H9 (cell line): ENCODE results near the gene ISL1. TPM values are rescaled to one million over a fixed set of nuclear protein-coding genes. Genes with fewer than 3 reads are reported as not detected.

Experiments
- DNase-seq: peaks from one replicate; pipeline ENCODE4 v3.0.0-alpha.2; 2017
- H2AFZ ChIP-seq: one replicate; pipeline ENCODE4 v1.6.1; 2013; ENCODE audit warnings: mild to moderate bottlenecking, low read length, control low read depth, moderate library complexity
- H2AK5ac ChIP-seq: 2 replicates; pipeline ENCODE4 v1.6.1; 2013; ENCODE audit warnings: low read length, control low read depth, mixed read lengths; ENCODE audit not compliant: insufficient read length
- H2BK120ac ChIP-seq: one replicate; pipeline ENCODE4 v1.6.1; 2013; ENCODE audit warnings: low read depth, mild to moderate bottlenecking, low read length, control low read depth, inconsistent platforms; ENCODE audit not compliant: poor library complexity, severe bottlenecking
- H2BK12ac ChIP-seq: 2 replicates; pipeline ENCODE4 v1.6.1; 2013; ENCODE audit warnings: low read length, control low read depth, mixed read lengths, low read depth; ENCODE audit not compliant: insufficient read length
- H2BK15ac ChIP-seq: 2 replicates; pipeline ENCODE4 v1.6.1; 2013; ENCODE audit warnings: low read depth, low read length, control low read depth
- H2BK20ac ChIP-seq: one replicate; pipeline ENCODE4 v1.6.1; 2013; ENCODE audit warnings: low read depth, mild to moderate bottlenecking, low read length, control low read depth, inconsistent platforms; ENCODE audit not compliant: poor library complexity, severe bottlenecking
- H2BK5ac ChIP-seq: 2 replicates; pipeline ENCODE4 v1.6.1; 2013; ENCODE audit warnings: low read length, control low read depth, mixed read lengths; ENCODE audit not compliant: insufficient read length
- H3K14ac ChIP-seq: 2 replicates; pipeline ENCODE4 v1.6.1; 2013; ENCODE audit warnings: low read length, control low read depth; ENCODE audit not compliant: insufficient read depth
- H3K18ac ChIP-seq: 2 replicates; pipeline ENCODE4 v1.6.1; 2013; ENCODE audit warnings: low read depth, mild to moderate bottlenecking, mixed read lengths, low read length, control low read depth; ENCODE audit not compliant: insufficient read length
- H3K23ac ChIP-seq: 2 replicates; pipeline ENCODE4 v1.6.1; 2013; ENCODE audit warnings: low read length, control low read depth, mixed read lengths, low read depth; ENCODE audit not compliant: insufficient read length
- H3K23me2 ChIP-seq: 2 replicates; pipeline ENCODE4 v1.6.1; 2013; ENCODE audit warnings: low read depth, mild to moderate bottlenecking, mixed read lengths, low read length, control low read depth; ENCODE audit not compliant: insufficient read length, poor library complexity, severe bottlenecking
- H3K27ac ChIP-seq: 2 replicates; pipeline ENCODE4 v1.5.1; 2013; ENCODE audit warnings: low read length, control low read depth, mixed read lengths, low read depth; ENCODE audit not compliant: insufficient read length
- H3K27me3 ChIP-seq: 2 replicates; pipeline ENCODE4 v1.6.1; 2013; ENCODE audit warnings: low read length, control low read depth, inconsistent platforms; ENCODE audit not compliant: insufficient read depth
- H3K4ac ChIP-seq: 2 replicates; pipeline ENCODE4 v1.6.1; 2013; ENCODE audit warnings: low read depth, mild to moderate bottlenecking, control low read depth, inconsistent platforms, low read length, moderate library complexity
- H3K4me1 ChIP-seq: 2 replicates; pipeline ENCODE4 v1.6.1; 2013; ENCODE audit warnings: low read length, control low read depth, inconsistent platforms; ENCODE audit not compliant: insufficient read depth
- H3K4me2 ChIP-seq: 2 replicates; pipeline ENCODE4 v1.6.1; 2013; ENCODE audit warnings: low read length, control low read depth, mixed read lengths; ENCODE audit not compliant: insufficient read length, insufficient read depth
- H3K56ac ChIP-seq: 2 replicates; pipeline ENCODE4 v1.6.1; 2013; ENCODE audit warnings: low read depth, mild to moderate bottlenecking, mixed read lengths, low read length, control low read depth; ENCODE audit not compliant: insufficient read length
- H3K79me1 ChIP-seq: 2 replicates; pipeline ENCODE4 v1.6.1; 2013; ENCODE audit warnings: low read depth, mild to moderate bottlenecking, moderate library complexity, low read length, control low read depth, inconsistent platforms; ENCODE audit not compliant: insufficient read depth, poor library complexity, severe bottlenecking
- H3K79me2 ChIP-seq: 2 replicates; pipeline ENCODE4 v1.6.1; 2013; ENCODE audit warnings: low read length, control low read depth, inconsistent platforms; ENCODE audit not compliant: insufficient read depth
- H3K9ac ChIP-seq: 2 replicates; pipeline ENCODE4 v1.6.1; 2013; ENCODE audit warnings: low read length, control low read depth, mixed read lengths; ENCODE audit not compliant: insufficient read length; ENCODE audit errors: extremely low read depth
- H3K9me3 ChIP-seq: one replicate; pipeline ENCODE4 v1.6.1; 2013; ENCODE audit warnings: low read depth, low read length, inconsistent platforms; ENCODE audit not compliant: control insufficient read depth
- H3T11ph ChIP-seq: one replicate; pipeline ENCODE4 v1.6.1; 2013; ENCODE audit warnings: mild to moderate bottlenecking, low read length, control low read depth, inconsistent platforms
- H4K20me1 ChIP-seq: one replicate; pipeline ENCODE4 v1.6.1; 2013; ENCODE audit not compliant: control insufficient read depth, insufficient read length, insufficient read depth
- H4K5ac ChIP-seq: 2 replicates; pipeline ENCODE4 v1.6.1; 2013; ENCODE audit warnings: low read depth, mild to moderate bottlenecking, mixed read lengths, low read length, control low read depth; ENCODE audit not compliant: insufficient read length
- H4K8ac ChIP-seq: replicated peaks from 2 replicates; pipeline ENCODE4 v1.6.1; 2013; ENCODE audit warnings: low read length, control low read depth, mixed read lengths, low read depth; ENCODE audit not compliant: insufficient read length
- H4K91ac ChIP-seq: 2 replicates; pipeline ENCODE4 v1.6.1; 2013; ENCODE audit warnings: low read depth, mild to moderate bottlenecking, moderate library complexity, mixed read lengths, low read length, control low read depth; ENCODE audit not compliant: insufficient read length
- H3K27ac Mint-ChIP-seq, 3 experiments: 2 replicates in 2 of 3; 3 replicates in 1 of 3; pipeline ENCODE4 v1.8.0; 2020 to 2021; ENCODE audit warnings: mixed read lengths in 3 of 3, mild to moderate bottlenecking in 1 of 3, moderate library complexity in 1 of 3
- H3K27me3 Mint-ChIP-seq: 2 replicates; pipeline ENCODE4 v1.8.0; 2021; ENCODE audit warnings: low read depth, mild to moderate bottlenecking, moderate library complexity, mixed read lengths
- H3K36me3 Mint-ChIP-seq, 3 experiments: 2 replicates in 2 of 3; 3 replicates in 1 of 3; pipeline ENCODE4 v1.8.0; 2020 to 2021; ENCODE audit warnings: low read depth in 3 of 3, mixed read lengths in 3 of 3; ENCODE audit not compliant: insufficient read depth in 1 of 3
- H3K4me1 Mint-ChIP-seq, 2 experiments: 2 replicates each; pipeline ENCODE4 v1.8.0; 2020; ENCODE audit warnings: mixed read lengths in 2 of 2
- H3K4me3 Mint-ChIP-seq, 2 experiments: 2 replicates in 1 of 2; 3 replicates in 1 of 2; pipeline ENCODE4 v1.8.0; 2020 to 2021; ENCODE audit warnings: mild to moderate bottlenecking in 2 of 2, mixed read lengths in 2 of 2, moderate library complexity in 1 of 2
- H3K9me3 Mint-ChIP-seq, 2 experiments: 2 replicates in 1 of 2; 3 replicates in 1 of 2; pipeline ENCODE4 v1.8.0; 2020; ENCODE audit warnings: mild to moderate bottlenecking in 2 of 2, mixed read lengths in 2 of 2, moderate library complexity in 1 of 2
- CTCF ChIP-seq: fragments of 200-600 bp; sonication (generic); conservative IDR thresholded peaks from 3 replicates; pipeline ENCODE4 v1.8.0; 2021; ENCODE audit warnings: antibody characterized with exemption, mild to moderate bottlenecking
- WGBS: extraction: QIAGEN DNeasy Blood & Tissue Kit; methylation state at CpG from one replicate; pipeline ENCODE4 v1.1.7; 2013; ENCODE audit warnings: missing lambda C conversion rate, low lambda C conversion rate, mixed read lengths; ENCODE audit not compliant: insufficient read length; ENCODE audit errors: extremely low coverage; 5-methylcytosine and 5-hydroxymethylcytosine counted together
- total RNA-seq: library from RNA; stranded (reverse); gene quantifications from 2 replicates; pipeline ENCODE4 v1.2.1, GENCODE V29; 2021

Gene ISL1
- total RNA-seq, 1 experiment from 2014 or later, result not detected

GRCh38 chr5:51347704-51348103 lies 35.5 kb upstream of the ISL1 start:
- no peak overlapping the region for H4K8ac ChIP-seq
- H2BK5ac ChIP-seq, result no peak overlapping the region
- H4K5ac ChIP-seq, result no peak overlapping the region
- H2AFZ ChIP-seq, result no peak overlapping the region
- H3T11ph ChIP-seq, result no peak overlapping the region
- WGBS, result no CpG with 5 or more reads among the region's 2 CpGs
- no peak overlapping the region for H3K18ac ChIP-seq
- H3K4me1 ChIP-seq, result no peaks in the 10 kb centered on the region
- H3K9ac ChIP-seq, result no peak overlapping the region
- H2BK12ac ChIP-seq, result no peak overlapping the region
- H3K79me1 ChIP-seq, result no peaks in the 10 kb centered on the region
- H4K91ac ChIP-seq, result no peak overlapping the region
- H3K27me3 Mint-ChIP-seq, result peaks cover 9% of the 10 kb centered on the region
- H3K23me2 ChIP-seq, result no peaks in the 10 kb centered on the region
- no peaks in the 10 kb centered on the region for H4K20me1 ChIP-seq
- DNase-seq, result no peak
- no peaks in the 10 kb centered on the region for H3K27me3 ChIP-seq
- no peaks in the 10 kb centered on the region for H3K4me1 Mint-ChIP-seq
- no peak overlapping the region for H2AK5ac ChIP-seq
- TF ChIP-seq CTCF, result peak; percentile 73
- H3K23ac ChIP-seq, result no peak overlapping the region
- H3K56ac ChIP-seq, result no peak overlapping the region
- H3K9me3 Mint-ChIP-seq, result peaks cover 33 to 34% of the 10 kb centered on the region in 2 experiments
- no peak overlapping the region for H3K4me3 Mint-ChIP-seq
- H3K14ac ChIP-seq, result no peak overlapping the region
- no peak overlapping the region for H2BK20ac ChIP-seq
- no peak overlapping the region for H3K27ac Mint-ChIP-seq
- H3K27ac ChIP-seq, result no peak overlapping the region
- H2BK120ac ChIP-seq, result no peak overlapping the region
- peaks cover 11 to 36% (median 12%) of the 10 kb centered on the region in 3 experiments for H3K36me3 Mint-ChIP-seq
- no peak overlapping the region for H3K4me2 ChIP-seq
- no peaks in the 10 kb centered on the region for H3K79me2 ChIP-seq
- H3K4ac ChIP-seq, result no peak overlapping the region
- peaks cover 6% of the 10 kb centered on the region for H3K9me3 ChIP-seq
- H2BK15ac ChIP-seq, result no peak overlapping the region
